ENCODE measurements around the gene COL25A1.
A peak's percentile ranks its signal among the peaks of the same experiment; 100 is the strongest.
"Not testable (repeated sequence)": the region's sequence is repeated elsewhere in the genome, so short reads cannot be mapped to it uniquely, and the experiment has no call there.

COL25A1 gene

DNA sequence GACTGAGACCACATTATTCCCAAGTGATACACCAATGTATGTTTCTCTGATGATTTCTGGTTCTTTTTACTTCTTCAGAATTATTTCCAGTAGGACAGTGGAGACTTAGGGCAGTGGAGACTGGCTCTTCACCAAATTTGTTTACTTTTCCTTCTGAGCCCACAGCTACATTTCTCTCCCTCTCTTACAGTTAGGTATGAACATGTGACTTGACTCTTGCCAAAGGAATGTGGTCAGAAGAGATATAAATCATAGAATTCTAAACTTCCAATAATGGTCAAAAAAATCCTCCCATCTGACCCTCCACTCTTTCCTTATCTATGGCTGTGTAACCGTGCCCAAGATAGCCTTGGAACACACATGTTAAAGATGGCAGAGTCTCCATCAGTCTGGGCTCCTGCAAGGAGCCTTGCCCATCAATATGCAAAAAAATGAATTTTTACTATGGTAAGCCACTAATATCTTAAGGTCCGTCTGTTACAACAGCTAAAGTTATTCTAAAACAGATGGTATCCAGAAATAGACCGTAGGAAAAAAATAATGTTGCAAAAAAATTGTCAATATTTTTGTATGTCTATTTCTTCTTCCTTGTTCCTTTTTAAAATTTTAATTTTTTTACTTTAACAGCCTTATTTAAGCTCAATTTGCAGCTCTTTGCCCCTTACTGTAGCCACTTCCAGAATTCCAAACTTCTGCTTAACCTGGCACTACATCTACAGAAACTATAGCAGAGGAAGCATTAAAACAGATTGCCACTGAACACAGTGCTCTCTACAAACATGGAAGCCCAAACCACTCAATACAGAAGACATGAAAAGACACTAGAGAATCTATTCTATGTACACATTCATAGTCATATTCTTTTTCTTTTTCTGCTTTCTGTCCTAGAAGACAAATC lies 260.7 kb downstream of the COL25A1 start:
- DNase-seq: no peak

DNA sequence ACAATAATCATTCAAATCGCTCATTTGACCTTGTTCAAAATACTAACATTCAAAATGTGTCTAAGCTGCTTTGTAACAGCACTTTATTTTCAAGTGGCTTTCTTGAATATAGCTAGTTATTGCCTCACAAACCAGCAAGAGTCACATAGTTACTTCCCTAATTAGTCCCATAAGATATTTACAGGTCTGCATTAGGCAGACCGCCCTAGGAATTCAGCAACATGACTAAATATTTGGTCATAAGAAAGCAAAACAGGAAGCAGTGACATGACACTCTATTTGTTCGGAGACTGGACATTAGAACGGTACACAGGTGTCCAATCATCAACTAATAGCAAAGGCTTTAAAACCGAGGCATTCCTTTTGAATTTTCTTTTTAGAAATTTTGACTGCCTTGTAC lies 262.0 kb downstream of the COL25A1 start:
- DNase-seq: peak in 1 of 2 experiments; percentile 0

DNA sequence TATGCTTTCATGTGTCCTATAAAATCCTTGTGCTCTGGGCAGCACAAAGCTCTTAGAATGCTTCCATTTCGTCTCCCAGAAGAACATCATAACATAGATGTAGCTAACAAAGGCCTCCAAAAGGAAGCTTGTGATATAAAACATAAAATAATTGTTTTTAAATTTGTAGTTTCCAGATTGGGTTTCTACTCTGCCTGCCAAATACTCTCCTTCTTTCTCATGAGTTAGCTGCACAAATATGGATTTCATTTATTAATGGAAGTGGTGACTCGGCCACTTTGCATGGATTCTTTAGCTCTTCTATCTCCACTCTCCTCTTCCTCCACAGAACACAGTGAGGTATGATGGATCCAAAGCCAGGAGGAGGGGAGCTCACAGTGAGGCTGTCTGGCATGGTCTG lies 265.4 kb downstream of the COL25A1 start:
- DNase-seq: no peak

DNA sequence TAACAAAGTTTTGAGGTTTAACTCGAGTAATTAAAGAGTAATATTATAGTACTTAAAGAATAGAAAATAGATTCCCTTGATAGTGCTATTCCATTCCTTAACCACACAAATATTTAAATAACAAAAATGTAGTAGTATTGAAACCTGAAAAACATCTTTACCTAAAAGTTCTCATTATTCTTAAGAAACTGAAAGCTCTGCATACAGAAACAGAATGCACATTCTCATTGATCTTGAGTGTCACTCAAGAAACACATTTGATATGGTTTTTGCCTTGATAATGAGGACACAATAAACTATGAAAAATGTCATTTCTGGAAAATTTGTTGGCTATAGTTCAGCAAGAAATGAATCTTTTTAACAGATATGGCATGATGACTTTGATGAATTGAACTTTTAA lies 268.5 kb downstream of the COL25A1 start:
- no peak for DNase-seq

DNA sequence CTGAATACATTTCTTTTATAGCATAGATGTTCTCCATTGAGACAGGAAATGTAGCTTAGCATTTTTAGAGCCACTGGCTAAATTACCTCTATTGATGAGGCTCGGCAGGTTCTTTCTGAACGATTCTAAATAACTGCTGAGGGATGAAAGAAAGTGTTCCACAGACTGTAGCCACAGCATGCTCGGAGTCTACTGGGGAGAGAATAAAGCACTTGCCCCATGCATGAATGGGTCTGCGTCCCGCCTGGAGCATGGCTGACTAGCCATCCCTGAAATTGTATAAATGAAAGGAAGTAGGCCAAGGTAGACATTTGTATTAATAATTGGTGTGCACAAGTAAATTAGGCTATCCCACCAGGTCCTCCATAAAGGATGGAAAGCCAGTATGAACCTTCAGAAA lies 269.8 kb downstream of the COL25A1 start:
- no peak for DNase-seq

DNA sequence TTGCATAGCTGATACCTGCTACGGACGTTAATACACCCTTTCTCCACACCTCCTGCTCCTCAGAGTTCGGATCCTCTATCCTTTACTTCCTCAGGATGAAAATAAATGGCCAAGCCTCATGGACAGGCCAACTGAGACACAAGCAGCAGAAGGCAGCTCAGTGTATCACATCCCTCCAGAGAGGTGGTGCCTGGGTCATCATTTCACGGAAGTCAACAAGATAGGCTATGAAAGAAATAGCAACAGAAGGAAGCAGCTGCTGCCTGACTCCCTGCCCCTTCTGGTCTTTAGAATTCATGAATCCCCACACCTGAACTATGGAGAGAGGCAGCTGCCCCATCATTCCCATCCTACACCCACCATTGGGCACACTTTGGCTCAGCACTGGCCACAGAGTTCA lies 272.5 kb downstream of the COL25A1 start:
- DNase-seq: no peak

DNA sequence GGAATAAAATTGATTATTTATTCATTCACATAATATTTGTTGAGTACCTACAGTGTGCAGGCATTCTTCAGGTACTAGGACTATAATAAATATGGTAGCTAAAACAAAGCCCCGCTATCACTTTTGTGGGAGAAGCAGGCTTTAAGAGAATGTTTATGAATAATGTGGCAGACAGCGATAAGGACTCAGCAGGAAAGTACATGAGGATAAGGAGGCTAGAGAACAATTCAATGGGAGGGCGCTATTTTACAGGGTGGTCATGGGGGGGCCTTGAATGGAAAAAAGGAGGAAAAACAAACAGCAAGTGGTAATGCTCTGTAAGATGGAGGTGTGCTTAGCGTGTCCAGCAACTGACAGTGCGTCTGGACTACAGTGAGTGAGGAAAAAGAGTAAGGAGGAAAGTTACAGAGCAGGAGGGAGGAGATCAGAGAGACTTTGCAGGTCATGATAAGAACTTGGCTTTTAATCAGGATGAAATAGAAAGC lies 275.4 kb downstream of the COL25A1 start:
- DNase-seq: no peak

DNA sequence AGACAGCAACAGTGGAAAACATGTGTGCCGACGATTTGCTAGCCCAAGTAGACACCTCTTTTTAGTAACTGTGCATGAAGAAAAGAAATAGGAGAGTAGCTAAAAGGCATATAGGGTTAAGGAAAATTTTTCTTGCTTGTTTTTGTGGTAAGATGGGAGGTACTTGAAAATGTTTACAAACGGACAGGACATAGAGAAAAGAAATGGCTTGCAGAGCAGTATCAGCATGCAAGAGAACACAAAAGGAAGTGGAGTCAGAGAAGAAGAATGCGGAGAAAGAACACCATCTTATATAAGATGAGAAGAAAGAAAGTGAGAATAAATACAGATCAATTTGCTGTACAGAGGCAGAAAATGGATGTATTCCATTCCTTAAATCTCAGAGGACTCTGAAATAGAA lies 275.9 kb downstream of the COL25A1 start:
- DNase-seq: no peak

DNA sequence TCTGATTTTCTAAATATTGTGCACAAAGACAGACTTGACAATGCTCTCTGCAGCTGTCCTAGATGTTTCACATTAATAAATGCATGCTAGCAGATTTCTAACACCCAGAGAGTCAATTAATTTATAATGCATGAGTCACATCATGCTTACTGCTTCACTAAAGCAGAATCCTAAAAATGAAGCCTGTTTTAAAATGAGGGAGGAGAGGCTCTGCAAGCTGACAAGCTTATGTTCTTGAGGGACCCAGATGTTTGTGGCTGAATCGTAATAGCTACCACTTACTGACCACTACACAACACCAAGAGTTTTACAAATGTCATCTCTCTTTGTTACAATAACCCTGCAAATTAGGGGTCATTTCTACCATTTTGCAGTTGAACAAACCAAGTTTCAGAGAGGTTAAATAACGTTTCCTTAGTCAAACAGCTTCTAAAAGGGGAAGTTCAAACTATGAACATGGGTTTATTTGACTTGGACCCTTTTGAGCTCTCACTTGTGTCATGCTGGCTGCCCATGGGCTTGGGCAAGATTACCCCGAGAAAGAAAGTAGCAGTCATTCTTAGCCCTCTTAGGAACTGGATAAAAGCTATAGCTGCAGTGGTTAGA lies 276.9 kb downstream of the COL25A1 start:
- DNase-seq: no peak

DNA sequence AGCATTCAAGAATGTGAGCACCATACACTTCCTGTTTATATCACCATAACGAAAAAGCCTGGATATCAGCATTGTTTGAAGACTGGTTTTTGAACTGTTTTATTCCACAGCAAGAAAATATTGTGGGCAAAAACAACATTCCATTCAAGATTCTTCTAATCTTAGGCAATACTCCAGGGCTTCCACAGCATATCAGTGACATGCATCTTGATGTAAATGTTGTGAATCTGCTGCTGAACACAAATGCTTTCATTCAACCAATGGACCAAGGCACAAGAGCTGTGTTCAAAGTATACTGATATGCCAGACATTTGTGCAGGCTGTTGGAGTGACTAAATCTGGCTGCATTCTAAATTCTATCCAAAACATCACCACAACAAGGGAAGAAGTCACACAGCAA lies 279.5 kb downstream of the COL25A1 start:
- no peak for DNase-seq

DNA sequence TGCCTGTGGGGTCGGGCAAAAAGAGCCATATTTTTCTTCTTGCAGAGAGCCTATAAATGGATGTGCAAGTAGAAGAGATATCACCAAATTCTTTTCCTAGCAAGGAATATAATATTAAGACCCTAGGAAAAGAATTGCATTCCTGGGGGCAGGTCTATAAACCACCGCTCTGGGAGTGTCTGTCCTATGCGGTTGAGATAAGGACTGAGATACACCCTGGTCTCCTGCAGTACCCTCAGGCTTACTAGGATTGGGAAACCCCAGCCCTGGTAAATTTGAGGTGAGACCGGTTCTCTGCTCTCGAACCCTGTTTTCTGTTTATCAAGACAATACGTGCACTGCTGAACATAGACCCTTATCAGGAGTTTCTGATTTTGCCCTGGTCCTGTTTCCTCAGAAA lies 280.8 kb downstream of the COL25A1 start:
- not testable (repeated sequence) for DNase-seq

DNA sequence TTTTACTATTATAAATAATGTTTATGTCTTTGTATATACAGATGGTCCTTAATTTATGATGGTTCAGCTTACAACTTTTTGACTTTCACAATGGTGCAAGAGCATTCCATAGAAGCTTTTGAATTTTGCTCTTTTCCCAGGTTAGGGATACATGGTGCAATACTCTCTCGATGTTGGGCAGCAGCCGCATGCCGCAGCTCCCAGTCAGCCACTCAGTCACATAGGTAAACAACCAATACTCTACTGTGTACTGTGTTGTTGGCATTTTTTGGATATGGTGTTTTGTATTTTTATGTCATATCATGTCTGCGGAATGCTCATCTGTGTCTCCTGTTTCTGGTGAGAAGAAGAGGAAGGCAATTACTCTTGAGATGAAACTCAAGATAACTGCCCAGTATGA lies 281.6 kb downstream of the COL25A1 start:
- DNase-seq: no peak

DNA sequence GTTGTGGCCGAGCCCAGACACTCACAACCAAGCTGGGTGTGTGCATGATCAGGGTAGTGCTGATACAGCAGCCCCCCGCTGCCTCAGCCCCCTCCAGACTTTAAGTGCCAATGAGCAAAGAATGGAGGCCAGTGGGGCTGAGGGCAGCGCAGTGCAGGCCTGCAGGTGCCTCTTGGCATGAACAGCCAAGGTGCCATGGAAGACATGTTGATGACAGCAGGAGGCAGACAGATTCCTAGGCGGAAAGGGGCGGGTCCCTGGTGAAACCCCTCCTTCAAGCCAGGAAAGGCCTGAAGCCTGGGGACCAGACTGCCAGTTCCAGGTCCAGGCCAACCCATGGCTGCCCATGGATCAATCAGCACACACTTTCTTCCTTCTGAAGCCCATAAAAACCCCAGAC lies 286.3 kb downstream of the COL25A1 start:
- DNase-seq: no peak

DNA sequence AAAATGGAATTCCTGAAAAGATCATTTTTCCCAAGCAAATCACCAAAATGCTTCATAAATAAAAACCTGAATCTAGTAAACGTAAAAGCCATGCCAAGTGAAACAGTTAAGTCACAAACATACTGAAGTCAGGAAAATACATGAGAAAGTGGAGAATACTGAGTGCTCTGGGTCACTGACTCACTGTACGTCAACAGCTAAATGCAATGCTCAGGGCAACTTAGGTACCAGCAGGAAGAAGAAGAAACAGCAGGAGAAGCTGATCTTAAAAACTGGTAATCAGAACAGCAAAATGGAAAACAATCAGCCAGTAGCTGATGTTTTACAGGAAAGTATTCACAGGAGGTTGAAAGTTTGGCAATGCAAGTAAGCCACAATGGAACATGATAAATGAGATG lies 287.0 kb downstream of the COL25A1 start:
- no peak for DNase-seq

DNA sequence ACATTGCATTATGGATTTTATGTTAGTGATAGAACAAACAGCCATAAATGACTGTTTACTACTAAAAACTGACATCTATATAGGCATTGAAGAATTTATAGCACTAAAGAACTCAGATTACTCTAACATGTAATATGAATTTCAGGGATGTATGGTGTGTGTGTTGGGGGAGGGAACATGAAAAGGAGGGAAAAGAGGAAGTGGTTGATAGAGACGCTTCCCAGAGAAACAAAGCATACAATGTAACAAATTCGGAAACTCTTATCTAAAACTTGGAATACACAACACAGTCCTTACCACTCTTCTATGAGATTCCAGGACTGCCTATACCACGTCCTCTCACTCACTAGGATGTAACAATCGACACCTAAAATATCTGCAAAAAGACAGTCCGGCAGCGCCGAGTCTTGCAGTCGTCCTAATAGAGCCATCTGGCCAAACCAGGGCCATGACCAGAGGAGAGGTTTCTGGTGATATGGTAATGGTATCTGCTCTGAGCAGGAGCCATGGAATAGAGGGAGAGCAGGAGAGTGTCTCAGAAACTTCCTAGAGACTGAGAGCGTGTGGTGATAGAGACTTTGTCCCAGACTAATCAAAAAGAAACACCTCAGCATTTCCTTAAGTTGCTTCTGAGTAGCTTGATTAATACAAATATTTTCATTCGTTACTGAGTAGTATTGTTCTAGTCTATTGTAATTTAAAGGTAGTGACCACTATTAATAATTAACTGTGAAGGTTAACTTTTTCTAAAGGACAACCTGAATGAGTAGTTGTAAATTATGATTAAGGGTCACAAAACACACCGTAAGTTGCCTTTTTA lies 287.7 kb downstream of the COL25A1 start:
- no peak for DNase-seq

DNA sequence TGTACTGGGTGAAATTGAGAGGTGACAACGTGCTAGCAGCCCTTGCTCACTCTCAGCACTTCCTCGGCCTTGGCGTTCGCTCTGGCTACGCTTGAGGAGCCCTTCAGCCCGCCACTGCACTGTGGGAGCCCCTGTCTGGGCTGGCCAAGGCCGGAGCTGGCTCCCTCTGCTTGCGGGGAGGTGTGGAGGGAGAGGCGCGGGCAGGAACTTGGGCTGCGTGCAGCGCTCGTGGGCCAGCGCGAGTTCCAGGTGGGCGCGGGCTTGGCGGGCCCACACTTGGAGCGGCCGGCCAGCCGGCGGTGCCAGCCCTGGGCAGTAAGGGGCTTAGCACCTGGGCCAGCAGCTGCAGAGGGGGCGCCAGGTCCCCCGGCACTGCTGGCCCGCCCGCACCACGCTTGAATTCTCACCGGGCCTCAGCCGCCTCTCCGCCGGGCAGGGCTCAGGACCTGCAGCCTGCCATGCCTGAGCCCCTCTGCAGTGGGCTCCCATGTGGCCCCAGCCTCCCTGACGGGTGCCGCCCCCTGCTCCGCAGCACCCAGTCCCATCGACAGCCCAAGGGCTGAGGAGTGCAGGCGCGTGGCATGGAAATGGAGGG lies 290.1 kb downstream of the COL25A1 start:
- DNase-seq: no peak

DNA sequence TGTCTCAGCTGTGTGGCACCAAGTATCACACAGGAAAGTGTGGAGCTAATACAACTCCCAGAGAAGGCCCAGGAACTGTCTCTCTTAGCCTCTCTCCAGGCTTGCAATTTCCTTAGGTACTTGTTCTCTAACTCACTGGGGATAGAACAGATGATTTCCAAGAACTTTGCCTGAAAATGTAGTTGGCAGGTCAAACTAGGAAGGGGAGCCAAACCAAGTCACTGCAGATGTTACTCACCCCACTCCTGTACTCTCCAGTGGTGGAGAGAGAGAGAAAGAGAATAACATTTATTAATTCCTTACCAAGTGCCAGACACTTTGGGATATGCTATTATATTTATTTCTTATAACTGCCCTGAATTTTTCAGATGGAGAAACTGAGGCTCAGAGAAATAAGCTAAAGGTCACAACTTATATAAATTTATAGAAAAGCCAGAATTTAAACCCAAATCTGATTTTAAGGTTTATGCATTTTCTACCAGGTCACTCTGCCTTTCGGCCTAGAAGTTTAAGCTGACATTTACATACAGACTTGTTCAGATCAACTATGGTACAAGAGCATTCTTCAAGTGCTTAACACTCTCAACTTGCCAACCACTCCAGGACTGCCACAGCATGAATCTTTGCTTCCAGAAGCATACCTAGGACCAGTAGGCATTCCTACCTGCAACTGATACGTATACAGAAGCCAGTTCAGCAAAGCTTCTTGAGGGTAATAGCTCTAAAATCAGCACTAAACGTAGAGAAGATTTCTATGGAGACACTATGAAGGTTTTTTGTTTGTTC lies 291.0 kb downstream of the COL25A1 start:
- no peak for DNase-seq

DNA sequence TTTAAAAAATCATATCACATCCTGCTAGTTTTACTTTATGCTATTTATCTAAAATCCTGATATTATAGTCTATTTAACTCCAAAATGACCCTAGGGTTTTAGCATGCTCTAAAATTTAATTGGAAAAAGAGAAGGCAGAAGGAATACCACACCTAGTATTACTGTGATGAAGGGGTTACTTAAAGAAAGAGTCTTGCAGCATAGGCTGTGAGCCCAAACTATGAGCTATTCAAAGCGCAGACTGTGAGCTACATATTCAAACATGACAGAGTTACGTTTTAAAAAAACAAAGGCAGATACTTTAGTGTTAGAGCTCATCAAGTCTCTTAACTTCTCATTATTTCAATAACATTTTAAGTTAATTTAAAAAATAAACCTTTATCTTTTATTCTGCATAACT lies 291.9 kb downstream of the COL25A1 start:
- DNase-seq: no peak

DNA sequence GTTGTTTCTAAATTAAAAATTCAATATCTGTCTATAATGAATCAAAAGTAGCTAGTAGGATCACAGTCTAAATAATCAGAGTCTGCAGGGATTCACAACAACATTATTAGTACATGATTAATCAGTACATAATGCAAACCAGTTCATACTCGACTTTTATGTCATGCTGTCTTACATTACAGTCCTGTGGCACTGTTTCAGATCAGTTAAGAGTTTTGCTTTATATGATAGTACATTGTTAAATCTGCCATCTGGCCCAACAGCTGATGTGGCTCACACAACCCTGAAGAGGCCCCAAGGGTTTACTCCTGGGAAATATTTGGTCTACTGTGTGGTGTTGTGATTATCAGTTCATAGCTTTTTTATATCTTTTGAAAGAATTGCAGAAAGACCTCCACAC lies 292.5 kb downstream of the COL25A1 start:
- DNase-seq: no peak

DNA sequence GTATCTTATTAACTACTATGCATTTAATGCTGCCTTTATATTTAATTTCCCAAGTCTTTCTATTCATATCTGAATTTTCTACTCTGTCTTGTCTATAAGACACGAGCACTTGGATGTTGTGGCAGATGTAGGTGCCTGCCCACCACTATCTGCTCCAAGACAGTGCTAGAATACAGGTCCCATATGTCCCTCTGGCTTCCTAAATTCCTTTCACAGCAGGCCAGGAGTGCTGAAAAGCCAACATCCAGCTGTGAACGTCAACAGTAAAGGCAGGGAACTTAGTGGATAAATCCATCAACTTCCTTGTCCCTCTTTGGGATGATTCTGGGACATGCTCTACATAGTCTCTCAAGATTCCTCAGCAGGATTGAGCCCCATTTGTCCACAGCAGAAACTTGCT lies 294.5 kb downstream of the COL25A1 start:
- no peak for DNase-seq

DNA sequence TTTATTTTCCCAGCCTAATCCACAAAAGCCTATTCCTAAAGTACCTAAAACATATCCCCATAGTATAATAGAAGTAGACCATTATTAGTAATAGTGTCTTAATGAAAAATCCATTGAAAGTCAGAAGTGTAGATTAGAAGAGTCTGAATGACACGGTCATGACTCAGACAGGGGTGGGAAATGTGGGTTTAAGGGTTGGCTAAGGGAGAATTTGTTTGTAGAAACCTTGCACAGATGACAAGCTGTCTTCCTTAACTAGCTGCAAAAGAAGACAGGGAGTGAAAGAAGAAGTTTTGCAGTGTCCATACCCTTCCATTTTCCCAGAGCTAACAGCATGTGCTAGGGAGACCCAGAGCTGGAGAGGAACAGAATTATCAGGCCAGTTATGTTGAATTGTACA lies 296.9 kb downstream of the COL25A1 start:
- DNase-seq: peak; percentile 13 to 53

DNA sequence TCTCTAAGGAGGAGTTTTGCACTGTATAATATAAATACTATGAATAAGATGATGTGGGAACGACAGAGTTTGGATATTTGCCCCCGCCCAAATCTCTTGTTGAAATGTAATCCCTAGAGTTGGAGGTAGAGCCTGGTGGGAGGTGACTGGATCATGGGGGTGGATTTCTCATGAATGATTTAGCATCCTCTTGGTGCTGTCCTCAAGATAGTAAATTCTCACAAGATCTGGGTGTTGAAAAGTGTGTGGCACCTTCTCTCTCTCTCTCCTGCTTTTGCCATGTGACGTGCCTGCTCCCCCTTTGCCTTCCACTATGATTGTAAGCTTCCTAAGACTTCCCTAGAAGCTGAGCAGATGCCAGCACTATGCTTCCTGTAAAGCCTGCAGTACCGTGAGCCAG lies 298.0 kb downstream of the COL25A1 start:
- DNase-seq: no peak

Data from Kasumi-1 (cell line).